ENCODE data around the gene CLDN24.

The CLDN24 gene

GRCh38 chr4:183322326-183322725 is at the start of gene CLDN24:
Gene CLDN24 (minus strand): TSS chr4:183322426. CDS start chr4:183322426, 0 bp downstream.
- TF ChIP-seq CTCF (IDR thresholded peaks at IDR 0.05), result no peak

- no peak for TF ChIP-seq CTCF (IDR thresholded peaks at IDR 0.05)
These were observed 48.6 kb upstream of the CLDN24 start for GRCh38 chr4:183370786-183371185.

GRCh38 chr4:183369073-183369472 is 46.8 kb upstream of the CLDN24 start:
- no peak for TF ChIP-seq CTCF (IDR thresholded peaks at IDR 0.05)

GRCh38 chr4:183366206-183366835 is 44.1 kb upstream of the CLDN24 start:
- TF ChIP-seq CTCF (IDR thresholded peaks at IDR 0.05), result no peak

GRCh38 chr4:183364025-183364424 is 41.8 kb upstream of the CLDN24 start:
- TF ChIP-seq CTCF (IDR thresholded peaks at IDR 0.05), result no peak

- TF ChIP-seq CTCF (IDR thresholded peaks at IDR 0.05), result no peak
These were observed 40.8 kb upstream of the CLDN24 start for GRCh38 chr4:183362916-183363542.

- TF ChIP-seq CTCF (IDR thresholded peaks at IDR 0.05), result no peak
These were observed 39.8 kb upstream of the CLDN24 start for GRCh38 chr4:183362036-183362435.
